Dermis microvascular lymphatic vessel endothelial cell (primary cell): ENCODE results near the gene XPC. TPM values are rescaled to one million over a fixed set of nuclear protein-coding genes. Genes with fewer than 3 reads are reported as not detected.

ENCODE experiments used
- DNase-seq, 2 donors: peaks; one replicate each; pipeline versions ENCODE4 v3.0.0 to v3.0.0-alpha.2; 2010; ENCODE audit warnings: low read depth in 2 of 2
- total RNA-seq: library from RNA; depleted of rRNA; stranded (reverse); fragments of >200 nt; gene quantifications from 2 replicates; pipeline ENCODE4 v1.2.1, GENCODE V29; 2014

Gene XPC
- total RNA-seq, 1 donor from 2014 or later, result 29.1 TPM

GRCh38 chr3:14135581-14135980, 42.8 kb downstream of the XPC start:
- no peak for DNase-seq

GRCh38 chr3:14134291-14134690, 44.1 kb downstream of the XPC start:
- DNase-seq, result no peak

- no peak for DNase-seq
Measured at GRCh38 chr3:14133876-14134275, 44.5 kb downstream of the XPC start.

GRCh38 chr3:14133188-14133800, 45.1 kb downstream of the XPC start:
- no peak for DNase-seq

- no peak for DNase-seq
Measured at GRCh38 chr3:14132689-14133088, 45.7 kb downstream of the XPC start.

GRCh38 chr3:14132120-14132519, 46.3 kb downstream of the XPC start:
- no peak for DNase-seq

GRCh38 chr3:14131134-14131533, 47.3 kb downstream of the XPC start:
- DNase-seq, result no peak

GRCh38 chr3:14130707-14131106, 47.7 kb downstream of the XPC start:
- no peak for DNase-seq

- no peak for DNase-seq
Measured at GRCh38 chr3:14130230-14130629, 48.2 kb downstream of the XPC start.

GRCh38 chr3:14129296-14129695, 49.1 kb downstream of the XPC start:
- no peak for DNase-seq

GRCh38 chr3:14128724-14129123, 49.7 kb downstream of the XPC start:
- no peak for DNase-seq

GRCh38 chr3:14127516-14128161, 50.8 kb downstream of the XPC start:
- DNase-seq, result no peak

- DNase-seq, result no peak
Measured at GRCh38 chr3:14126887-14127505, 51.4 kb downstream of the XPC start.

- DNase-seq, result no peak
Measured at GRCh38 chr3:14126017-14126886, 52.1 kb downstream of the XPC start.

- peak; percentile 32 to 87 for DNase-seq
Measured at GRCh38 chr3:14125193-14126016, 53.0 kb downstream of the XPC start.

GRCh38 chr3:14124615-14125192, 53.7 kb downstream of the XPC start, which contains the start of the genes CHCHD4 and TMEM43:
Gene CHCHD4 (minus strand): TSS chr3:14124870. CDS start chr3:14124676, 194 bp downstream.
Gene TMEM43 (plus strand): TSS chr3:14125052. CDS start chr3:14125194, 142 bp downstream.
- DNase-seq, result peak; percentile 98 to 99

- peak in 1 of 2 donors; percentile 44 for DNase-seq
Measured at GRCh38 chr3:14124223-14124614, 54.2 kb downstream of the XPC start.

GRCh38 chr3:14123308-14124222, 54.8 kb downstream of the XPC start:
- no peak for DNase-seq

GRCh38 chr3:14122301-14122700, 56.1 kb downstream of the XPC start:
- no peak for DNase-seq
